Globus pallidus (tissue), 1 donor: Measurements from ENCODE around the gene ATP13A3.
A peak's percentile ranks its signal among the peaks of the same experiment; 100 is the strongest.
"Not testable (repeated sequence)": the region's sequence is repeated elsewhere in the genome, so short reads cannot be mapped to it uniquely, and the experiment has no call there.

Source experiments
- DNase-seq: peaks from one replicate; pipeline ENCODE4 v3.0.0-alpha.2; 2015; ENCODE audit warnings: low spot score

Gene ATP13A3

GRCh38 chr3:194486540-194487288 is at the start of gene ATP13A3:
ATP13A3 (minus strand) TSS chr3:194487002; CDS start chr3:194462190, 24,812 bp downstream.
- DNase-seq: peak; percentile 94

GRCh38 chr3:194535199-194535598 is 48.4 kb upstream of the ATP13A3 start:
- not testable (repeated sequence) for DNase-seq

- no peak for DNase-seq
Observed at GRCh38 chr3:194534243-194534642, 47.4 kb upstream of the ATP13A3 start.

GRCh38 chr3:194532591-194532990 is 45.8 kb upstream of the ATP13A3 start:
- no peak for DNase-seq

GRCh38 chr3:194527726-194528125 is 40.9 kb upstream of the ATP13A3 start:
- no peak for DNase-seq

GRCh38 chr3:194526164-194526563 is 39.4 kb upstream of the ATP13A3 start:
- DNase-seq: no peak

GRCh38 chr3:194522579-194523046 is 35.8 kb upstream of the ATP13A3 start:
- no peak for DNase-seq

- no peak for DNase-seq
Observed at GRCh38 chr3:194521510-194522260, 34.9 kb upstream of the ATP13A3 start.

- not testable (repeated sequence) for DNase-seq
Observed at GRCh38 chr3:194520682-194521162, 33.9 kb upstream of the ATP13A3 start.

- not testable (repeated sequence) for DNase-seq
Observed at GRCh38 chr3:194520201-194520600, 33.4 kb upstream of the ATP13A3 start.

GRCh38 chr3:194518652-194519051 is 31.9 kb upstream of the ATP13A3 start:
- DNase-seq: no peak

- no peak for DNase-seq
Observed at GRCh38 chr3:194517333-194517732, 30.5 kb upstream of the ATP13A3 start.

GRCh38 chr3:194514626-194515025 is 27.8 kb upstream of the ATP13A3 start:
- DNase-seq: no peak

- DNase-seq: no peak
Observed at GRCh38 chr3:194512895-194513601, 26.2 kb upstream of the ATP13A3 start.

GRCh38 chr3:194508491-194509453 is 22.0 kb upstream of the ATP13A3 start:
- DNase-seq: no peak

- no peak for DNase-seq
Observed at GRCh38 chr3:194507571-194507970, 20.8 kb upstream of the ATP13A3 start.

- no peak for DNase-seq
Observed at GRCh38 chr3:194505791-194506415, 19.1 kb upstream of the ATP13A3 start.

- no peak for DNase-seq
Observed at GRCh38 chr3:194504861-194505260, 18.1 kb upstream of the ATP13A3 start.

- no peak for DNase-seq
Observed at GRCh38 chr3:194504146-194504545, 17.3 kb upstream of the ATP13A3 start.

GRCh38 chr3:194503081-194503531 is 16.3 kb upstream of the ATP13A3 start:
- no peak for DNase-seq

- no peak for DNase-seq
Observed at GRCh38 chr3:194500198-194500597, 13.4 kb upstream of the ATP13A3 start.
